IMR-90 (cell line): ENCODE results near the gene SEMA3G. TPM values are rescaled to one million over a fixed set of nuclear protein-coding genes. Genes with fewer than 3 reads are reported as not detected.

ENCODE experiments used
- ATAC-seq: fragments of 200-7000 bp; cut with Tn5 transposase; 2 replicates; pipeline ENCODE4 v1.9.1; 2020; ENCODE audit warnings: low read depth, mild to moderate bottlenecking, moderate library complexity
- BruUV-seq: library from RNA; stranded (reverse); fragments of 400-500 nt; replicated peaks from 2 replicates; lab custom pipeline; 2021; lab: Mats Ljungman, UMichigan
- CTCF ChIA-PET: fragments of 300-600 bp; formaldehyde crosslinking; extraction: SDS; loops from one replicate; lab custom pipeline; 2021; ENCODE audit warnings: antibody characterized with exemption; lab: Yijun Ruan, JAX
- POLR2A ChIA-PET: fragments of 300-600 bp; sonication (Branson Sonifier 250); formaldehyde crosslinking; loops from one replicate; lab custom pipeline; 2022; ENCODE audit warnings: antibody characterized with exemption; ENCODE audit not compliant: unreplicated experiment; lab: Charles Lee
- DNase-seq: peaks from one replicate; pipeline ENCODE4 v3.0.0; 2013
- H2AFZ ChIP-seq: replicated peaks from 2 replicates; pipeline ENCODE3; 2013; ENCODE audit warnings: low read length, mild to moderate bottlenecking; ENCODE audit not compliant: poor library complexity
- H2AK5ac ChIP-seq: 2 replicates; pipeline ENCODE4 v1.6.1; 2013; ENCODE audit warnings: low read depth, low read length, inconsistent platforms
- H2AK9ac ChIP-seq: replicated peaks from 2 replicates; pipeline ENCODE3; 2013; ENCODE audit warnings: mild to moderate bottlenecking, low read depth, low read length, moderate library complexity; ENCODE audit not compliant: poor library complexity
- H2BK120ac ChIP-seq: 2 replicates; pipeline ENCODE4 v1.6.1; 2013; ENCODE audit warnings: low read depth, low read length, inconsistent platforms
- H2BK15ac ChIP-seq: 3 replicates; pipeline ENCODE4 v1.6.1; 2013; ENCODE audit warnings: low read depth, low read length, inconsistent platforms
- H2BK20ac ChIP-seq: 2 replicates; pipeline ENCODE4 v1.6.1; 2013; ENCODE audit warnings: low read depth, mild to moderate bottlenecking, inconsistent platforms, low read length, moderate library complexity
- H2BK5ac ChIP-seq: 2 replicates; pipeline ENCODE4 v1.6.1; 2013; ENCODE audit warnings: mild to moderate bottlenecking, low read depth, low read length, inconsistent platforms; ENCODE audit not compliant: poor library complexity, severe bottlenecking
- H3K14ac ChIP-seq: replicated peaks from 2 replicates; pipeline ENCODE4 v1.6.1; 2013; ENCODE audit warnings: low read depth, low read length, inconsistent platforms
- H3K18ac ChIP-seq: 2 replicates; pipeline ENCODE4 v1.6.1; 2013; ENCODE audit warnings: low read depth, low read length, control low read depth
- H3K23ac ChIP-seq: 2 replicates; pipeline ENCODE4 v1.6.1; 2013; ENCODE audit warnings: low read depth, low read length, inconsistent platforms
- H3K27ac ChIP-seq: 2 replicates; pipeline ENCODE4 v1.5.1; 2013; ENCODE audit warnings: mild to moderate bottlenecking, control low read depth, low read length; ENCODE audit not compliant: insufficient read depth
- H3K27me3 ChIP-seq: 2 replicates; pipeline ENCODE4 v1.6.1; 2013; ENCODE audit warnings: low read length; ENCODE audit not compliant: control insufficient read depth, insufficient read depth
- H3K36me3 ChIP-seq: 2 replicates; pipeline ENCODE4 v1.6.1; 2013; ENCODE audit warnings: low read length, mixed read lengths; ENCODE audit not compliant: control insufficient read depth, insufficient read depth
- H3K4ac ChIP-seq: 2 replicates; pipeline ENCODE4 v1.6.1; 2013; ENCODE audit warnings: low read depth, low read length, inconsistent platforms
- H3K4me1 ChIP-seq: 2 replicates; pipeline ENCODE4 v1.6.1; 2013; ENCODE audit warnings: low read length, mixed read lengths; ENCODE audit not compliant: control insufficient read depth, insufficient read depth
- H3K4me2 ChIP-seq: 2 replicates; pipeline ENCODE4 v1.6.1; 2013; ENCODE audit warnings: low read depth, mild to moderate bottlenecking, control low read depth, low read length, moderate library complexity
- H3K4me3 ChIP-seq: 2 replicates; pipeline ENCODE4 v1.5.1; 2013; ENCODE audit warnings: low read depth, mild to moderate bottlenecking, control low read depth, low read length, moderate library complexity; ENCODE audit not compliant: insufficient read depth
- H3K56ac ChIP-seq: 2 replicates; pipeline ENCODE4 v1.6.1; 2013; ENCODE audit warnings: low read length, inconsistent platforms; ENCODE audit not compliant: insufficient read depth; ENCODE audit errors: extremely low read depth
- H3K79me1 ChIP-seq, 2 experiments: 2 replicates each; pipeline ENCODE4 v1.6.1; 2013; ENCODE audit warnings: low read length in 2 of 2, inconsistent platforms in 1 of 2, low read depth in 1 of 2
- H3K9ac ChIP-seq: 2 replicates; pipeline ENCODE4 v1.6.1; 2013; ENCODE audit warnings: low read depth, low read length, control low read depth
- H3K9me1 ChIP-seq: 2 replicates; pipeline ENCODE4 v1.6.1; 2013; ENCODE audit warnings: low read length, inconsistent platforms; ENCODE audit not compliant: insufficient read depth
- H3K9me3 ChIP-seq: 2 replicates; pipeline ENCODE4 v1.6.1; 2013; ENCODE audit warnings: low read length; ENCODE audit not compliant: control insufficient read depth, insufficient read depth
- H4K20me1 ChIP-seq: 2 replicates; pipeline ENCODE4 v1.6.1; 2013; ENCODE audit warnings: low read length, inconsistent platforms; ENCODE audit not compliant: insufficient read depth
- H4K5ac ChIP-seq: 2 replicates; pipeline ENCODE4 v1.6.1; 2013; ENCODE audit warnings: mild to moderate bottlenecking, low read depth, low read length, control low read depth
- H4K8ac ChIP-seq, 2 experiments: 2 replicates each; pipeline ENCODE4 v1.6.1; 2013; ENCODE audit warnings: low read depth in 2 of 2, low read length in 2 of 2, control low read depth in 1 of 2, inconsistent platforms in 1 of 2
- H4K91ac ChIP-seq: 2 replicates; pipeline ENCODE4 v1.6.1; 2013; ENCODE audit warnings: low read depth, low read length, inconsistent platforms; ENCODE audit not compliant: insufficient read depth
- BHLHE40 ChIP-seq: fragments of 150-350 bp; IDR thresholded peaks from 2 replicates; pipeline ENCODE4 v1.6.1; 2016; ENCODE audit warnings: mild to moderate bottlenecking, low read depth, low read length
- CEBPB ChIP-seq: IDR thresholded peaks from 2 replicates; pipeline ENCODE4 v1.6.1; 2012; ENCODE audit warnings: low read depth, low read length, improper control_type of control experiment
- CHD1 ChIP-seq: IDR thresholded peaks from 2 replicates; pipeline ENCODE4 v1.6.1; 2012; ENCODE audit warnings: low read depth, low read length, improper control_type of control experiment
- FOS ChIP-seq: fragments of 150-350 bp; IDR thresholded peaks from 2 replicates; pipeline ENCODE4 v1.6.1; 2016; ENCODE audit warnings: low read depth, low read length
- MAFK ChIP-seq: IDR thresholded peaks from 2 replicates; pipeline ENCODE4 v1.6.1; 2012; ENCODE audit warnings: low read depth, low read length, improper control_type of control experiment
- MAZ ChIP-seq: IDR thresholded peaks from 2 replicates; pipeline ENCODE4 v1.6.1; 2012; ENCODE audit warnings: low read depth, mild to moderate bottlenecking, low read length, improper control_type of control experiment, moderate library complexity, borderline replicate concordance
- MXI1 ChIP-seq: IDR thresholded peaks from 2 replicates; pipeline ENCODE4 v1.6.1; 2012; ENCODE audit warnings: low read depth, mild to moderate bottlenecking, low read length, moderate library complexity, borderline replicate concordance
- NFE2L2 ChIP-seq: fragments of 150-350 bp; IDR thresholded peaks from 2 replicates; pipeline ENCODE4 v1.6.1; 2016; ENCODE audit warnings: low read depth, mild to moderate bottlenecking, low read length
- POLR2A ChIP-seq: IDR thresholded peaks from 2 replicates; pipeline ENCODE4 v1.6.1; 2012; ENCODE audit warnings: mild to moderate bottlenecking, low read depth, low read length
- RAD21 ChIP-seq: IDR thresholded peaks from 2 replicates; pipeline ENCODE4 v1.6.1; 2012; ENCODE audit warnings: low read length, improper control_type of control experiment
- RCOR1 ChIP-seq: IDR thresholded peaks from 2 replicates; pipeline ENCODE4 v1.6.1; 2012; ENCODE audit warnings: mild to moderate bottlenecking, low read length, improper control_type of control experiment; ENCODE audit not compliant: insufficient replicate concordance
- SMC3 ChIP-seq: fragments of 150-350 bp; IDR thresholded peaks from 2 replicates; pipeline ENCODE4 v1.6.1; 2016; ENCODE audit warnings: low read depth, mild to moderate bottlenecking, antibody characterized with exemption, low read length, moderate library complexity
- WGBS, 2 experiments: methylation state at CpG; one replicate each; pipeline versions ENCODE4 v1.1.5 to v1.1.7; 2013; ENCODE audit warnings: missing lambda C conversion rate in 2 of 2; ENCODE audit not compliant: insufficient read length in 1 of 2; ENCODE audit errors: extremely low coverage in 2 of 2; 5-methylcytosine and 5-hydroxymethylcytosine counted together
- dilution Hi-C: fragments of 300-500 bp; cut with HindIII; formaldehyde crosslinking; loops from one replicate; pipeline ENCODE4 v1.14.3; 2018; ENCODE audit warnings: low sequenced_read_pairs; ENCODE audit not compliant: unreplicated experiment
- in situ Hi-C: fragments of 300-500 bp; cut with MboI; formaldehyde crosslinking; loops from 3 replicates; pipeline ENCODE4 v1.14.3; 2019; ENCODE audit warnings: low sequenced_read_pairs, inconsistent platforms, mixed read lengths
- intact Hi-C: fragments of 100-400 bp; cut with micrococcal nuclease; formaldehyde crosslinking; loops from 2 replicates; pipeline ENCODE4 v1.10.0; 2022
- polyA plus RNA-seq, 3 experiments: library from polyadenylated mRNA; depleted of rRNA; stranded (reverse); fragments of >200 nt; gene quantifications; 2 replicates each; pipeline ENCODE4 v1.2.3, GENCODE V29; 2012; ENCODE audit warnings: low replicate concordance in 1 of 3
- total RNA-seq: library from RNA; depleted of rRNA; stranded (reverse); fragments of >200 nt; gene quantifications from 2 replicates; pipeline ENCODE4 v1.2.3, GENCODE V29; 2012
- TF ChIP-seq, protein P1 (sequence below): fragments of 150-350 bp; IDR thresholded peaks from 2 replicates; pipeline ENCODE4 v1.6.1; 2016; ENCODE audit warnings: low read depth, mild to moderate bottlenecking, low read length, moderate library complexity, borderline replicate concordance
- TF ChIP-seq, protein P2 (sequence below): conservative IDR thresholded peaks from 2 replicates; pipeline ENCODE4 v1.5.1; 2012; ENCODE audit warnings: mild to moderate bottlenecking, low read depth, low read length, improper control_type of control experiment

The SEMA3G gene
- total and polyA plus RNA-seq, 2 of the 4 experiments (the other 2 are of a cell fraction): 0.07 TPM; not detected in 1

DNA sequence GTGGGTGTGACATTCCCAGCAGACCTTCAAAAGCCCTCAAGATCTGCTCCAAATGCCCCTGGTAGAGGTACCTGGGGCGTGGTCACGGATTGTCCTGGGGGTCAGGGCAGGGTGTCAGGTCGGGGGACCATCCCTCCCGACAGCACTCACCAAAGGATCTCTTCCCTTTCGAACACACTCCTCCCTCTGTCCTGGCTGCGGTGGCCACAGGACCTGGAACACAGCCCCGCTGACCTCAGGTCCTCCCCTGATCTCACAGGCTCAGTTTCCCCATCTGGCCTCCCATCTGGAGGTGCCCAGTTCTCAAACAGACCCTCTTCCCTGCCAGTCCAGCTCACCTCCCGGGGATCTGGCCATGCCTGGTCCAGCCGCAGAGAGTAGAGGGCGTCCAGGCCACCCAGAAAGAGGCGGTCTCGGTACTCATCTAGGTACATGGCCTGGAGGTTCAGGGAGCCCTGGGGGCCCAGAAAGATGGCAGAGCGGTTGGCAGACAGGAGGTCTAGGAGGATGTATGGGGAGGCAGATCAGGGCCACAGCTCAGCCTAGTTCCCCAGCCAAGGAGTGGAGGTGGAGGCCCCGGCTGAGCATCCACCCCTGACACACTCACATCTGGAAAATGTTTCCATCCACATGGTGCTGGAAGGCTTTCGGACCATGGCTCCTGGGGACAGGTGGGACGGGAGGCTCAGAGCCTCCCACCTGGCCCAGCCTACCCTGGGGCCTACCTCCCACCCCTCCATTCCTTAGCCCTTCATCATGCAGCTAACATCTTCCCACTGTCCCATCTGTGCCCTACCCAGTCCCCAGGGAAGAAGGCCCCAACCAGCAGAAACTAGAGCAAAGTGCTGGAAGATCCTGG, 2.3 kb downstream of the SEMA3G start:
- POLR2A ChIA-PET: no interaction called here
- no peak overlapping the region for H3K23ac ChIP-seq
- CTCF ChIA-PET: no interaction called here
- H3K27ac ChIP-seq: no peak overlapping the region
- no peak overlapping the region for H2BK20ac ChIP-seq
- no peak for DNase-seq
- H3K9me1 ChIP-seq: no peaks in the 10 kb centered on the region
- no peak overlapping the region for H3K14ac ChIP-seq
- no peak overlapping the region for H3K4ac ChIP-seq
- H3K4me1 ChIP-seq: no peaks in the 10 kb centered on the region
- 58% methylated on average over 3 of the region's 16 CpGs; no CpG with 5 or more reads in 1 of the 2 experiments for WGBS, 2 experiments
- no peak overlapping the region for H2AK9ac ChIP-seq
- no peak overlapping the region for H4K5ac ChIP-seq
- H2BK5ac ChIP-seq: no peak overlapping the region
- no peaks in the 10 kb centered on the region for H3K9me3 ChIP-seq
- H2BK15ac ChIP-seq: no peak overlapping the region
- H3K4me2 ChIP-seq: no peak overlapping the region
- in situ Hi-C loops (no loop called here), intact Hi-C loops (no loop called here), dilution Hi-C loops (no loop called here)
- H4K8ac ChIP-seq: no peak overlapping the region
- H4K20me1 ChIP-seq: no peaks in the 10 kb centered on the region; the same call in none of the 2 replicates
- BruUV-seq: no TSS peak
- no peak overlapping the region for H2BK120ac ChIP-seq
- H2AK5ac ChIP-seq: no peak overlapping the region
- no peak overlapping the region for H3K9ac ChIP-seq
- no peaks in the 10 kb centered on the region for H3K27me3 ChIP-seq
- no peak overlapping the region for H3K4me3 ChIP-seq
- H3K56ac ChIP-seq: no peak overlapping the region; the same call in 1 of the 2 replicates
- ATAC-seq: no peak
- TF ChIP-seq RCOR1: no peak
- no peak for TF ChIP-seq FOS
- no peak for TF ChIP-seq CEBPB
- TF ChIP-seq, protein P1, sequence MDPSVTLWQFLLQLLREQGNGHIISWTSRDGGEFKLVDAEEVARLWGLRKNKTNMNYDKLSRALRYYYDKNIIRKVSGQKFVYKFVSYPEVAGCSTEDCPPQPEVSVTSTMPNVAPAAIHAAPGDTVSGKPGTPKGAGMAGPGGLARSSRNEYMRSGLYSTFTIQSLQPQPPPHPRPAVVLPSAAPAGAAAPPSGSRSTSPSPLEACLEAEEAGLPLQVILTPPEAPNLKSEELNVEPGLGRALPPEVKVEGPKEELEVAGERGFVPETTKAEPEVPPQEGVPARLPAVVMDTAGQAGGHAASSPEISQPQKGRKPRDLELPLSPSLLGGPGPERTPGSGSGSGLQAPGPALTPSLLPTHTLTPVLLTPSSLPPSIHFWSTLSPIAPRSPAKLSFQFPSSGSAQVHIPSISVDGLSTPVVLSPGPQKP: no peak
- no peak for TF ChIP-seq BHLHE40
- no peak for TF ChIP-seq MXI1
- TF ChIP-seq MAFK: no peak
- no peak for TF ChIP-seq NFE2L2
- TF ChIP-seq, protein P2, sequence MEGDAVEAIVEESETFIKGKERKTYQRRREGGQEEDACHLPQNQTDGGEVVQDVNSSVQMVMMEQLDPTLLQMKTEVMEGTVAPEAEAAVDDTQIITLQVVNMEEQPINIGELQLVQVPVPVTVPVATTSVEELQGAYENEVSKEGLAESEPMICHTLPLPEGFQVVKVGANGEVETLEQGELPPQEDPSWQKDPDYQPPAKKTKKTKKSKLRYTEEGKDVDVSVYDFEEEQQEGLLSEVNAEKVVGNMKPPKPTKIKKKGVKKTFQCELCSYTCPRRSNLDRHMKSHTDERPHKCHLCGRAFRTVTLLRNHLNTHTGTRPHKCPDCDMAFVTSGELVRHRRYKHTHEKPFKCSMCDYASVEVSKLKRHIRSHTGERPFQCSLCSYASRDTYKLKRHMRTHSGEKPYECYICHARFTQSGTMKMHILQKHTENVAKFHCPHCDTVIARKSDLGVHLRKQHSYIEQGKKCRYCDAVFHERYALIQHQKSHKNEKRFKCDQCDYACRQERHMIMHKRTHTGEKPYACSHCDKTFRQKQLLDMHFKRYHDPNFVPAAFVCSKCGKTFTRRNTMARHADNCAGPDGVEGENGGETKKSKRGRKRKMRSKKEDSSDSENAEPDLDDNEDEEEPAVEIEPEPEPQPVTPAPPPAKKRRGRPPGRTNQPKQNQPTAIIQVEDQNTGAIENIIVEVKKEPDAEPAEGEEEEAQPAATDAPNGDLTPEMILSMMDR: no peak
- TF ChIP-seq SMC3: no peak
- no peak for TF ChIP-seq POLR2A
- no peak for TF ChIP-seq RAD21
- no peak for TF ChIP-seq CHD1
- no peak for TF ChIP-seq MAZ
- H3K18ac ChIP-seq: no peak overlapping the region
- no peaks in the 10 kb centered on the region for H3K36me3 ChIP-seq
- H4K91ac ChIP-seq: no peak overlapping the region
- H2AFZ ChIP-seq: no peak overlapping the region
- H3K79me1 ChIP-seq: no peaks in the 10 kb centered on the region
